ENCODE results near the gene NPIPB13.
"Not testable (repeated sequence)": the region's sequence is repeated elsewhere in the genome, so short reads cannot be mapped to it uniquely, and the experiment has no call there.

Gene NPIPB13

GRCh38 chr16:30205541-30206236 lies 42.6 kb downstream of the NPIPB13 start:
- H3K27ac ChIP-seq (ENCODE audit: low read depth, low read length); H3F3A ChIP-seq (ENCODE audit: control insufficient read depth, insufficient read depth); H3K9me2 ChIP-seq (replicated peaks; ENCODE audit: control insufficient read depth, low read length); H3K27me3 ChIP-seq (ENCODE audit: control insufficient read depth, low read length); H3K9me3 ChIP-seq (ENCODE audit: control insufficient read depth, insufficient read depth, low read length); H3K79me2 ChIP-seq (ENCODE audit: control insufficient read depth, low read length); H4K20me1 ChIP-seq (ENCODE audit: control insufficient read depth, insufficient read depth, low read depth, low read length); H3K4me1 ChIP-seq (ENCODE audit: control insufficient read depth, low read length); H3K36me3 ChIP-seq (ENCODE audit: control insufficient read depth, low read length): not testable (repeated sequence)
- Histone ChIP-seq H3K4me2 (ENCODE audit: low read length) (peak overlapping the region; percentile 54), H3K4me3 (ENCODE audit: low read length) (peak overlapping the region; percentile 57)

GRCh38 chr16:30199608-30200343 lies 48.5 kb downstream of the NPIPB13 start:
- not testable (repeated sequence) for H3K27me3 ChIP-seq (ENCODE audit: control insufficient read depth, low read length); H3K4me2 ChIP-seq (ENCODE audit: low read length); H3K9me2 ChIP-seq (replicated peaks; ENCODE audit: control insufficient read depth, low read length); H3K36me3 ChIP-seq (ENCODE audit: control insufficient read depth, low read length); H3K4me3 ChIP-seq (ENCODE audit: low read length); H3K4me1 ChIP-seq (ENCODE audit: control insufficient read depth, low read length); H3F3A ChIP-seq (ENCODE audit: control insufficient read depth, insufficient read depth); H4K20me1 ChIP-seq (ENCODE audit: control insufficient read depth, insufficient read depth, low read depth, low read length); H3K9me3 ChIP-seq (ENCODE audit: control insufficient read depth, insufficient read depth, low read length); H3K79me2 ChIP-seq (ENCODE audit: control insufficient read depth, low read length); H3K27ac ChIP-seq (ENCODE audit: low read depth, low read length)

GRCh38 chr16:30199049-30199448 lies 49.2 kb downstream of the NPIPB13 start, which contains the start of gene SULT1A3:
Gene SULT1A3, plus strand, starts transcription at chr16:30199255. Its CDS starts 1,474 bp downstream, at chr16:30200729.
- not testable (repeated sequence) for H4K20me1 ChIP-seq (ENCODE audit: control insufficient read depth, insufficient read depth, low read depth, low read length); H3K27me3 ChIP-seq (ENCODE audit: control insufficient read depth, low read length); H3K27ac ChIP-seq (ENCODE audit: low read depth, low read length); H3K79me2 ChIP-seq (ENCODE audit: control insufficient read depth, low read length); H3F3A ChIP-seq (ENCODE audit: control insufficient read depth, insufficient read depth); H3K9me2 ChIP-seq (replicated peaks; ENCODE audit: control insufficient read depth, low read length); H3K4me3 ChIP-seq (ENCODE audit: low read length); H3K4me2 ChIP-seq (ENCODE audit: low read length); H3K9me3 ChIP-seq (ENCODE audit: control insufficient read depth, insufficient read depth, low read length); H3K36me3 ChIP-seq (ENCODE audit: control insufficient read depth, low read length); H3K4me1 ChIP-seq (ENCODE audit: control insufficient read depth, low read length)

Measured in DOHH2 (cell line).